SK-N-MC (cell line): Measurements from ENCODE around the gene MME.

Experiments used
- EZH2 ChIP-seq: fragments of 200-600 bp; sonication (generic); IDR thresholded peaks from one replicate; pipeline ENCODE4 v1.6.1; 2017; ENCODE audit warnings: antibody characterized with exemption
- POLR2AphosphoS5 ChIP-seq: IDR thresholded peaks from 2 replicates; pipeline ENCODE4 v1.6.1; 2012; ENCODE audit warnings: mild to moderate bottlenecking, low read depth, low read length, borderline replicate concordance

DNA sequence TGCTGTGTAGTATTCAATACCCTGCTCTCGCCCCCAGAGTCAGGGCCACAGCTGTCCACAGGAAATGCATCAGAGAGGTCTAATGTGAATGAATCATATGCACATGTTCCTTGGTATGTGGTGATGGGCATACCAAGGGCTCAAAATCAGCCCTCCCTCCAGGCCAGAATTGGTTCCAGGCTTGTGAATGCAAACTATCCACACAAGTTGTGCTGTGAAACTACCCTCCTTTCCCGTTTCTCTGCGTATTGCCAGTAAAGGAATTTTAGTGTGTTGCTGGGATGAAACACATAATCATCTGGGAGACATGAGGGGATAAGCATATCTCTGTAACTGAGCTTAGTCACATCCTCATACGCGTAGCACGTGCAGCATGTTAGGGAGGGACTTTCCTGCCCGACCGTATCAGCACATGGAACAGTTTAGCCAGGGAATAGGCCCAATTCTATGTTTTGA, 9.2 kb upstream of the MME start:
- TF ChIP-seq POLR2AphosphoS5 (no peak), EZH2 (no peak)
